ENCODE measurements around the gene NGEF. TPM values are rescaled to one million over a fixed set of nuclear protein-coding genes. Genes with fewer than 3 reads are reported as not detected.

Gene NGEF
- total RNA-seq, 1 experiment from 2014 or later: 5.4 TPM

- TF ChIP-seq ATF3 (CRISPR knock-in tag; conservative IDR thresholded peaks at IDR 0.05): no peak
These were observed 72.3 kb downstream of the NGEF start (continued) for GRCh38 chr2:232940724-232941123.

- ChIA-PET CTCF (interaction anchor here (1.3 kb wide), 1 partner anchor 91 kb away, joined by 3 read pairs; no protein-coding TSS in a partner anchor), POLR2A (no interaction called here)
- Mint-ChIP-seq H3K27me3 (ENCODE audit: low read depth) (peaks cover 3% of the 10 kb centered on the region; the same call in 1 of the 2 replicates), H3K36me3 (peaks cover 7% of the 10 kb centered on the region; the same call in 1 of the 2 replicates), H3K27ac (no peak overlapping the region), H3K9me3 (peaks cover 13% of the 10 kb centered on the region), H3K4me1 (no peaks in the 10 kb centered on the region), H3K4me3 (no peak overlapping the region)
- no peak for ATAC-seq
- no peak for DNase-seq (ENCODE audit: low spot score)
- TF ChIP-seq AR (CRISPR knock-in tag; IDR thresholded peaks at IDR 0.05): no peak
- no peak for TF ChIP-seq ETV6 (CRISPR knock-in tag; IDR thresholded peaks at IDR 0.05)
- TF ChIP-seq ZNF263 (CRISPR knock-in tag; IDR thresholded peaks at IDR 0.05; ENCODE audit: low read depth): no peak
- no peak for TF ChIP-seq ATF6 (CRISPR knock-in tag; IDR thresholded peaks at IDR 0.05)
- TF ChIP-seq ATF2 (CRISPR knock-in tag; IDR thresholded peaks at IDR 0.05; ENCODE audit: borderline replicate concordance, low read depth): no peak
- TF ChIP-seq USF2 (CRISPR knock-in tag; IDR thresholded peaks at IDR 0.05): no peak
- TF ChIP-seq E2F4 (CRISPR knock-in tag; IDR thresholded peaks at IDR 0.05; ENCODE audit: borderline replicate concordance, low read depth): no peak
- TF ChIP-seq ZBTB43 (CRISPR knock-in tag; IDR thresholded peaks at IDR 0.05): no peak
- no peak for TF ChIP-seq CREB1 (CRISPR knock-in tag; IDR thresholded peaks at IDR 0.05)
- TF ChIP-seq ZNF423 (CRISPR knock-in tag; IDR thresholded peaks at IDR 0.05): no peak
- no peak for TF ChIP-seq ARID4B (CRISPR knock-in tag; IDR thresholded peaks at IDR 0.05; ENCODE audit: borderline replicate concordance)
- no peak for TF ChIP-seq PREB (CRISPR knock-in tag; IDR thresholded peaks at IDR 0.05; ENCODE audit: borderline replicate concordance)
- no peak for TF ChIP-seq SOX15 (CRISPR knock-in tag; IDR thresholded peaks at IDR 0.05)
- no peak for TF ChIP-seq TEAD1 (CRISPR knock-in tag; IDR thresholded peaks at IDR 0.05)
- TF ChIP-seq MLX (CRISPR knock-in tag; IDR thresholded peaks at IDR 0.05): no peak
- no peak for TF ChIP-seq ZBTB21 (CRISPR knock-in tag; IDR thresholded peaks at IDR 0.05; ENCODE audit: borderline replicate concordance)
- TF ChIP-seq FOXK1 (CRISPR knock-in tag; IDR thresholded peaks at IDR 0.05): no peak
These were observed 75.7 kb downstream of the NGEF start for GRCh38 chr2:232937278-232937906.
